T47D (cell line): Measurements from ENCODE around the gene PDZK1IP1.

Experiments
- DNase-seq, 2 experiments: peaks; one replicate each; pipeline versions ENCODE4 v3.0.0 to v3.0.0-alpha.2; 2011 to 2012; ENCODE audit warnings: low read depth in 1 of 2, low spot score in 1 of 2
- JUND ChIP-seq: IDR thresholded peaks from 2 replicates; pipeline ENCODE4 v1.6.1; 2012; ENCODE audit warnings: low read depth
- in situ Hi-C: cut with HindIII; loops from 2 replicates; pipeline ENCODE4 v1.10.0; 2016; ENCODE audit warnings: low sequenced_read_pairs, low pct_unique_long_range_greater_than_20kb

Gene PDZK1IP1

DNA sequence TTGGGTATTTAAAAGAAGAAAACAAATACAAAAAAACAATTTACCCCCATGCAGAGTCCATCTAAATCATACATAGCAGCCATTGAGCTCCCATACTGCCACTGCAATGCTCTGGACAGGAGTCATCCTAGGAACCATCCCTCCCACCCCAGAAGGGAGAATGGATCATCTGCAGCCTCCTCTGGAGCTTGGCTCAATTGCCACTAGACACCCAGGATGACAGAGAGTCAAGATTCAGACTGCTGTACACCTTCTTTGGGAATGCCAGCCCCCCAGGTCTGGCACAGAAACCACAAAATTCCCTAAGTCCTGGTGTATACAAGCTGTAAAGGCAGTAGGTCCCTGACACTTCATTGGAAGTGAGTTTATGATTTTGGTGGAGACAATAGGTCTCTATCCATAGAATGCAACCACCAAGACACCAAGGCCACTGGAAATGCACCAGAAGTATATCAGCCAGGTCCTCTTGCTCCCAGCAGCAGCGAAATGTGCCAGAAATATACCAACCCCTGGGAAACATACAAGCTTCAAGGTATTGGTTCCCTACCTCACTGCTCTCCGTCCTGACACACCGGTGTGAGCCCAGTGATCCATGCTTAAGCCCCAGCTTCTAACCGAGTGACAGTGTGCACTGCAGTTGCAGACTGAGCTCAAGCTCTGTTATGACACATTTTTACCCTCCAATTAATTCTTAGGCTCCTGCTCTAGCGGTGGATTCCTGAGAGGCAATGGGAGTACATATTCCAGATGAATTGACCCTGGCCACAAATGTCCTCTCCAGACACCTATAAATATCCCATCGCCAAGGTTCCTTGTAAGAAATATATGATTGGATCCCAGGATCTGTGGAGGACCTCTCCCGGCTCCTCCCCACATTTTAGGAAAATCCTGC is 37.8 kb upstream of the PDZK1IP1 start:
- in situ Hi-C loops: no loop called here

DNA sequence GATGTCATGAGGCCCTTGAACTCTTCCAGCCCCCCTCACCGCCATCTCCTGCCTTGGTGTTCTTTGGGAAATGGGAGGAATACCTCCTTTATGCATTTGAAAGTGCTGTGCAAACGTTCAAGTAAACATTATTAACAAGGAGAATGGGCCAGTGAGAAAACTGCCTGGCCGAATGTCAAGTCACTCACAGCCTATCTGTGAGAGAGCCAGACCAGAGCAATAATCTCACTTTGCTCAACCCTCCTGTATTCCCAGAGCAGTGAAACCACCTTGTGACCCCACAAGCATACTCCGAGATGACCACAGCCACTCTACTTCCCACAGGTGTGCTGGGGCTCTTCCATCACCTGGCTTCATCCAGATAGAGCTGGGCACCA is 37.0 kb upstream of the PDZK1IP1 start:
- DNase-seq: no peak
- TF ChIP-seq JUND: no peak
- in situ Hi-C loops: no loop called here

More for the DNA sequence above, 37.8 kb upstream of the PDZK1IP1 start:
- no peak for TF ChIP-seq JUND
- DNase-seq: no peak

- no peak for TF ChIP-seq JUND
- DNase-seq: no peak
- in situ Hi-C loops: no loop called here
Measured at GRCh38 chr1:47226121-47226838, 36.4 kb upstream of the PDZK1IP1 start.

DNA sequence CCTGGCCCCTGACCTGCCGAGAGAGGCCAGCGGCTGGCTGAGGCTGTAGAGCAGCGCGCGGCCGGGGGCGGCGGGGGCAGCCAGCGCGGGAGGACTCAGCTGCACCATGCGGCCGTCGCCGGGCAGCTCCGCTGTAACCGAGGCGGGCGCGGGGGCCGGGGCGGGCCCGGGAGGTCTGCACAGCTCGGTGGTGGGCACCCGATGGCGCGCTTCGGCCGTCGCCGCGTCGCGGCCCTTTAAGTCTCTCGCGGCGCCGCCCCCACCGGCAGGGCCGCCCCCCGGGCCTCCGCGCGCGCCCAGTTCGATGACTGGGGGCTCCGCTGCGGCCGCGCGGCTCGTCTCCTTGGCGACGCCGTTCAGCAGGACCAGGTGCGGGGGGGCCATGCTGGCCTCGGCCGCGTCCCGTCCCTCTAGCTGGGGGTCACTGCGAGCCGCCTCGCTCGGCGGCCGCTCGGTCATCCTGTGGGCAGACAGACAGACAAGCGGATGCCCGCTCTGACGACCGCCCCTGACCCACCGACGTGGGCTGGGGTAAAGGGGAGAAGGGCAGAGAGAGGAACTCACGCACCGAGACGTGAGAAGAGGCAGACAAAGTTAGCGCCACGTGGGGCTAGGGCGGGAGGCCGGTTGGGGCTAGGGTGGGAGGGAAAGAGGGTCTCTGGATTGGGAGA is 35.7 kb upstream of the PDZK1IP1 start:
- TF ChIP-seq JUND: no peak
- DNase-seq: no peak
- in situ Hi-C loops: no loop called here

GRCh38 chr1:47224676-47225399 is 35.0 kb upstream of the PDZK1IP1 start:
- in situ Hi-C loops: no loop called here
- no peak for TF ChIP-seq JUND
- no peak for DNase-seq

- in situ Hi-C loops: no loop called here
- no peak for DNase-seq
- no peak for TF ChIP-seq JUND
Measured at GRCh38 chr1:47223921-47224675, 34.3 kb upstream of the PDZK1IP1 start.

- no peak for DNase-seq
- in situ Hi-C loops: no loop called here
- TF ChIP-seq JUND: no peak
Measured at GRCh38 chr1:47223174-47223920, 33.5 kb upstream of the PDZK1IP1 start.

GRCh38 chr1:47222476-47222875 is 32.6 kb upstream of the PDZK1IP1 start:
- no peak for DNase-seq
- in situ Hi-C loops: no loop called here
- TF ChIP-seq JUND: no peak

DNA sequence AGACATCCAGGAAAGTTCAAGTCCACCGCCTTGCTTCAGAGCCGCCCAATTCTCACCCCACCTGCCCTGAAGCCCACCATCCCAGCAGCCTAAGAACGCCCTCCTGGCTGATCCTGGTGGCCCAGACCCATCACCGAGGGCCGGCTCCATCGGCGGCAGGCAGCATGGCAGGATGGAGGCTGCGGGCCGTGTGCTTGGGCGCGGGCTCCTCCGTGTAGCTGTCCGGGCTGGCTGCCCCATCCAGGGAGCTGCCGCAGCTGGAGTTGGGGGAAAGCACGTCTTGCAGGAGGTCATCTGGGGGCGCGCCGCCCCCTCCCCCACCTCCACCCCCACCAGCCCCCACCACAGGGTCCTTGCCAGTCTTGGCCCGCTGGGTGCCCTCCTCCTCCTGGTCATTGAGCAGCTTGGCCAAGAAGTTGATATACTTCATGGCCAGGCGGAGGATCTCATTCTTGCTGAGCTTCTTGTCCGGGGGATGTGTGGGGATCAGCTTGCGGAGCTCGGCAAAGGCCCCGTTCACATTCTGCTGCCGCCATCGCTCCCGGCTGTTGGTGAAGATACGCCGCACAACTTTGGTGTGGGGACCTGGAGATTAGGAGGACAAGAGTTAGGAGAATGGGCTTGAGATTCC is 29.9 kb upstream of the PDZK1IP1 start:
- TF ChIP-seq JUND: no peak
- DNase-seq: no peak
- in situ Hi-C loops: no loop called here

- no peak for DNase-seq
- in situ Hi-C loops: no loop called here
- TF ChIP-seq JUND: no peak
Measured at GRCh38 chr1:47219001-47219400, 29.2 kb upstream of the PDZK1IP1 start.
